Chondrocyte (in vitro differentiated cells): ENCODE data around the gene SUCLA2. TPM values are rescaled to one million over a fixed set of nuclear protein-coding genes. Genes with fewer than 3 reads are reported as not detected.
A peak's percentile ranks its signal among the peaks of the same experiment; 100 is the strongest.

Source experiments
- DNase-seq: peaks from one replicate; pipeline ENCODE4 v3.0.0; 2021; ENCODE audit warnings: mixed read lengths, low spot score
- H3K27ac Mint-ChIP-seq: one replicate; pipeline ENCODE4 v1.8.0; 2021; ENCODE audit warnings: mild to moderate bottlenecking, moderate library complexity, mixed read lengths; ENCODE audit not compliant: unreplicated experiment
- H3K27me3 Mint-ChIP-seq: 2 replicates; pipeline ENCODE4 v1.8.0; 2021; ENCODE audit warnings: low read depth, mixed read lengths
- H3K36me3 Mint-ChIP-seq: 2 replicates; pipeline ENCODE4 v1.8.0; 2021; ENCODE audit warnings: low read depth, mixed read lengths
- H3K4me1 Mint-ChIP-seq: 2 replicates; pipeline ENCODE4 v1.8.0; 2021; ENCODE audit warnings: low read depth, mild to moderate bottlenecking, mixed read lengths
- H3K4me3 Mint-ChIP-seq: one replicate; pipeline ENCODE4 v1.8.0; 2021; ENCODE audit warnings: mild to moderate bottlenecking, moderate library complexity, mixed read lengths; ENCODE audit not compliant: unreplicated experiment
- H3K9me3 Mint-ChIP-seq: 2 replicates; pipeline ENCODE4 v1.8.0; 2021; ENCODE audit warnings: low read depth, mixed read lengths
- CTCF ChIP-seq: fragments of 200-600 bp; sonication (generic); IDR thresholded peaks from 2 replicates; pipeline ENCODE4 v1.5.0; 2021; ENCODE audit warnings: antibody characterized with exemption, mild to moderate bottlenecking, moderate library complexity
- total RNA-seq: library from RNA; stranded (reverse); gene quantifications from 3 replicates; pipeline ENCODE4 v1.2.1, GENCODE V29; 2021

SUCLA2 gene
- total RNA-seq, 1 donor from 2014 or later: 33.0 TPM

GRCh38 chr13:47983070-47983469, 18.0 kb downstream of the SUCLA2 start:
- Mint-ChIP-seq H3K27me3 (no peaks in the 10 kb centered on the region), H3K36me3 (peaks cover 32% of the 10 kb centered on the region), H3K4me1 (no peaks in the 10 kb centered on the region), H3K4me3 (no peak overlapping the region), H3K9me3 (peaks cover 16% of the 10 kb centered on the region), H3K27ac (no peak overlapping the region)
- no peak for DNase-seq
- no peak for TF ChIP-seq CTCF

- Mint-ChIP-seq H3K27ac (no peak overlapping the region), H3K9me3 (peaks cover 25% of the 10 kb centered on the region), H3K4me3 (no peak overlapping the region), H3K27me3 (no peaks in the 10 kb centered on the region), H3K4me1 (no peaks in the 10 kb centered on the region), H3K36me3 (peaks cover 39% of the 10 kb centered on the region)
- no peak for DNase-seq
- no peak for TF ChIP-seq CTCF
Observed at GRCh38 chr13:47976325-47976724, 24.7 kb downstream of the SUCLA2 start.

- Mint-ChIP-seq H3K9me3 (peaks cover 10% of the 10 kb centered on the region), H3K27ac (no peak overlapping the region), H3K4me3 (no peak overlapping the region), H3K4me1 (no peaks in the 10 kb centered on the region), H3K27me3 (no peaks in the 10 kb centered on the region), H3K36me3 (peaks cover 30% of the 10 kb centered on the region)
- DNase-seq: no peak
- peak; percentile 40 for TF ChIP-seq CTCF
Observed at GRCh38 chr13:47964863-47965262, 36.2 kb downstream of the SUCLA2 start.

GRCh38 chr13:47962237-47962636, 38.8 kb downstream of the SUCLA2 start:
- Mint-ChIP-seq H3K36me3 (peaks cover 47% of the 10 kb centered on the region), H3K9me3 (peaks cover 30% of the 10 kb centered on the region), H3K27me3 (no peaks in the 10 kb centered on the region), H3K27ac (no peak overlapping the region), H3K4me3 (no peak overlapping the region), H3K4me1 (no peaks in the 10 kb centered on the region)
- TF ChIP-seq CTCF: no peak
- no peak for DNase-seq

- Mint-ChIP-seq H3K36me3 (peaks cover 56% of the 10 kb centered on the region), H3K4me1 (no peaks in the 10 kb centered on the region), H3K4me3 (no peak overlapping the region), H3K27me3 (no peaks in the 10 kb centered on the region), H3K27ac (no peak overlapping the region), H3K9me3 (peaks cover 43% of the 10 kb centered on the region)
- no peak for TF ChIP-seq CTCF
- DNase-seq: no peak
Observed at GRCh38 chr13:47959468-47960247, 41.4 kb downstream of the SUCLA2 start.
